GM12875 (cell line): ENCODE data around the gene AGAP1.

Experiments
- H3K4me3 ChIP-seq: one replicate; pipeline ENCODE4 v1.5.1; 2011; ENCODE audit warnings: low read depth, low read length, control low read depth
- TF ChIP-seq, protein P1 (sequence below): IDR thresholded peaks from 2 replicates; pipeline ENCODE4 v1.5.1; 2011; ENCODE audit warnings: low read depth, mild to moderate bottlenecking, control low read depth, inconsistent platforms, low read length, moderate library complexity, borderline replicate concordance; ENCODE audit not compliant: insufficient read depth

AGAP1 gene

DNA sequence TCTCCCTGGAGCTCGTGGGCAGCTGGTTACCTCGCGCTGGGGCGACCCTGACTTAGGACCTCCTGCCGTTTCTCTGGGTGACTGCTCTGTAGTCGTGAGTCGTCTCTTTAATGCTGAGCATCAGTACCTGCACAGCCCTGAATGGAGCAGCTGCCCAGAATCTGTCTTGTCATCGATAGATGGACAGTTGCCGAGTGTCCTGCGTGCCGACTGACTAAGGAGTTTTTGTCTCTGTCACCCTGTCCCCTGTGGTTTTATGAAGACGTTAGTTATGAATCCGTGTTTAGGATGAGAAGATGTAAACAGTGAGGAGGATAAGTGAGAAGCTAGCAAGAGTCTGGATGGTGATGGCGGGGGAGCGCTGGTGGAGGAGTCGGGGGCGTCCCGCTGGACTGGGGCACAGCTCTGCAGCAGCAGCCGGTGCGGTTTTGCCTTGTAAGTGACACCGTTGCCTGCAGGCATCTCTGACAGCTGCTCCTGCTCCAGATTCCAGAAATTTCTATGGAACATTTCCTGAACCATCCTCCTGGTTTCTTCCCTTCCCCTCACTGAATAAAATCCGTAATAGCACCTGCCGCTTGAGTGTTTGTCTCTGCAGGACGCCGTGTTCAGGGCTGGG lies 13.3 kb downstream of the AGAP1 start:
- TF ChIP-seq, protein P1, sequence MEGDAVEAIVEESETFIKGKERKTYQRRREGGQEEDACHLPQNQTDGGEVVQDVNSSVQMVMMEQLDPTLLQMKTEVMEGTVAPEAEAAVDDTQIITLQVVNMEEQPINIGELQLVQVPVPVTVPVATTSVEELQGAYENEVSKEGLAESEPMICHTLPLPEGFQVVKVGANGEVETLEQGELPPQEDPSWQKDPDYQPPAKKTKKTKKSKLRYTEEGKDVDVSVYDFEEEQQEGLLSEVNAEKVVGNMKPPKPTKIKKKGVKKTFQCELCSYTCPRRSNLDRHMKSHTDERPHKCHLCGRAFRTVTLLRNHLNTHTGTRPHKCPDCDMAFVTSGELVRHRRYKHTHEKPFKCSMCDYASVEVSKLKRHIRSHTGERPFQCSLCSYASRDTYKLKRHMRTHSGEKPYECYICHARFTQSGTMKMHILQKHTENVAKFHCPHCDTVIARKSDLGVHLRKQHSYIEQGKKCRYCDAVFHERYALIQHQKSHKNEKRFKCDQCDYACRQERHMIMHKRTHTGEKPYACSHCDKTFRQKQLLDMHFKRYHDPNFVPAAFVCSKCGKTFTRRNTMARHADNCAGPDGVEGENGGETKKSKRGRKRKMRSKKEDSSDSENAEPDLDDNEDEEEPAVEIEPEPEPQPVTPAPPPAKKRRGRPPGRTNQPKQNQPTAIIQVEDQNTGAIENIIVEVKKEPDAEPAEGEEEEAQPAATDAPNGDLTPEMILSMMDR, result no peak
- H3K4me3 ChIP-seq, result no peak overlapping the region

DNA sequence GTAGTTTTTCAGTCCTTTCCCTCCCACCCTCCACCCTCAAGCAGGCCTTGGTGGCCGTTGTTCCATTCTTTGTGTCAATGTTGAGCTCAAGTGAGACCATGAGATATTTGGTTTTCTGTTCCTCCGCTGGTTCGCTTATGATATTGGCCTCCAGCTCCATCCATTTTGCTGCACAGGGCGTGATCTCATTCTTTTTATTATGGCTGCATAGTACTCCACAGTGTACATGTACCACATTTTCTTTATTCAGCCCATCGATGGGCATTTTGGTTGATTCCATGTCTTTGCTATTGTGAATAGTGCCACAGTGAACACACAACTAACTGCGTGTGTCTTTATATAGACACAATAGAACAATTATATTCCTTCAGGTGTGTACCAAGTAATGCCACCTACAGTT lies 14.1 kb downstream of the AGAP1 start:
- TF ChIP-seq, protein P1, result no peak
- no peak overlapping the region for H3K4me3 ChIP-seq

DNA sequence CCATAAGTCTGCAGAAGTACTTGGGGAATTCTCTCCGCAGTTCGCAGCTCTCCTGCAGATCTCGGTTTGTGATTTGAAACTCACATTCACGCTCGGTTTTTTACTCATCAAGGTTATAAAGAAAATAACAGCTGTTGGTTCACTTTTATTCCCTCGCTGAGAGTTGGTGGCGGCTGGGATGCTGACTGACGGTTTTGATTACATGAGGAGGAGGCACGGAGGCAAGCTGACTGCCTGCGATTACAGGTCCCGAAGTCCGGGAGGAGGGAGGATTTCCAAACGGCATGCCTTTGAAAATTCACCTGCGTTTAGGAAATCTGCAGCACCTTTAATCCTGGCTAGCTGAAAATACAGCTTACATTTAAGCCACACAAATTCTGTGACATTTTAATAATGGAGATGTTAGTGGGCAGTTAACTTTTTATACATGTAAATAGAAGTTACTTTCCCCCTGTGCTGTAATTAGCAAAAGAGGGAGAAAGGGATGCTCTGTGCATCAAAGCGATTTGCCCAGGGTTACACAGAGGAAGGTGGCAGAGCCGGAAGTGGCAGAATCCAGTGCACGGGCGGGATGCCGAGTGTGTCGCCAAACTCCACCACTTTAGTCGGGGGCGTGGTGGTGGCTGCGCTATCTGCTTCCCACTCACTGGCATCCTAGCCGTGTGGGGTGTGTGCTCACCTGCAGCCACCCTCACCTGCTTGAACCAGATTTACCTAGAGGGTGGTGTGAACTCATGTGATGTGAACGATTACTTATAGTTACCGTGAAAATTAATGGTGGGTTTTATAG lies 14.7 kb downstream of the AGAP1 start:
- TF ChIP-seq, protein P1, result no peak
- no peak overlapping the region for H3K4me3 ChIP-seq

DNA sequence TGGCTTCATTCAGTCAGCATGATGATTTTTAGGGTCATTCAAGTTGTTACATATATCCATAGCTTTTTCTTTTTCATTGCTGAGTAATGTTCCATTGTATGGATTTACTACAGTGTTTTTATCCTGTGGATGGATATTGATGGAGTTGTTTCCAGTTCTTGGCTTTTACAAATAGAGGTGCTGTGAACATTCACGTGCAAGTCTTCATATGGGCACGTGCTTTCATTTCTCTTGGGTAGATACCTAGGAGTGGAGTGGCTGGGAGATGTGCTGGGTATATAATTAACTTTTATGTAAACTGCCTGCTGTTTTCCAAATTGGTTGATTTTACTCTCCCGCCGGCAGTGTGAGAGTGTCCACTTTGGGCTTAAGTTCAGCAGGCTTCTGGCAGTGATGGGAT lies 16.5 kb downstream of the AGAP1 start:
- H3K4me3 ChIP-seq, result no peak overlapping the region
- TF ChIP-seq, protein P1, result no peak

DNA sequence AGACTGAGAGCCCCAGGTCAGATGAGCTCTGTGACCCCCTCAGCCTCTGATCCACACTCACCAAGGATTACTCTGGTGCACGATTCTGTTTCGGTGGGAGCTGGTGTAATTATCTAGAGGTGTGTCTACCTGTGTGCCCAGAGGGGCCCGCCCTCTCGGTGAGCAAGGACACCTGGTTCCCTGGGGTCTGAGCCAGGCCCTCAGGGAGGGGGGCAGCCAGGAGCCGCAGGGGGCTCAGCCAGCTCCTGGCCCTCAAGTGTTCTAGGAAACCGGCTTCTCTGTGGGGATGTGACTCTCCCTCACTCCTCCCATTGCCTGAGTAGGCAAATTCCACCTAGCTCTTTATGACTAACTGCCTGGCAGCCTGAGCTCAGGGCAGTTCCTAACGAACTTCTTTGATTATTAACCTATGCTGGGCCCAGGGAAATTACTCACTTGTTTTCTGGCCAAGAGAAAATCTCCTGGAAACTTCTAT lies 17.4 kb downstream of the AGAP1 start:
- TF ChIP-seq, protein P1, result no peak
- no peak overlapping the region for H3K4me3 ChIP-seq

DNA sequence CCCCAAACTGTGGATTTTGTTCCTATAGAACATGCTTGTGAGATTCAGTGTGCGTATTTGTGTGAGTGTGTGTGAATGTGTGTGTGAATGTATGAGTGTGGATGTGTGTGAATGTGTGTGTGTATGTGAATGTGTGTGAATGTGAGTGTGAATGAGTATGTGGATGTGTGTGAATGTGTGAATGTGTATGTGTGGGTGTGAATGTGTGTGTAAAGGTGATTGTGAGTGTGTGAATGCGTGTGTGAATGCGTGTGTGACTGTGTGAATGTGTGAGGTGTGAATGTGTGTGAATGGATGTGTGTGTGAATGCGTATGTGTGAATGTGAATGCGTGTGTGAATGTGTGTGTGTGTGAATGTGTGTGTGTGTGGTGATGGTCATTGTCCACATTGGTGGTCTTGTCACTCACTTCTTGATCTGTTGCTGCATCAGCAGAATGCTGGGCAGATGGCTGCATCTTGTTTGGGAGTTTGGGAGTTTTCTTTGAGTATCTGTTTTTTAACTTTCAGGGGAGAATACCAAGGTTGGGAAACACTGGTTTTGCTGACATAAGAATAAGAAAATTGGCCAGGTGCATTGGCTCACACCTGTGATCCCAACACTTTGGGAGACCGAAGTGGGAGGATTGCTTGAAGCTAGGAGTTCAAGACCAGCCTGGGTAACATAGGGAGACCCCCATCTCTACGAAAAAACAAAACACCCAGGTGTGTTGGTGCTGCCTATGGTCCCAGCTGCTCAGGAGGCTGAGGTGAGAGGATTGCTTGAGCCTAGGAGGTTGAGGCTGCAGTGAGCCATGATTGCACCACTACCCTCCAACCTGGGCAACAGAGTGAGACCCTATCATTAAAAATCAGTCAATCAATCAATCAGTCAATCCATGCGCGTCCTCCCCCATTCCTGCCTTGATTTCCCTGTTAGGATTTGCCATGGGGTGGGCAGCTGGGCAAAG lies 18.2 kb downstream of the AGAP1 start:
- no peak overlapping the region for H3K4me3 ChIP-seq
- TF ChIP-seq, protein P1, result no peak

DNA sequence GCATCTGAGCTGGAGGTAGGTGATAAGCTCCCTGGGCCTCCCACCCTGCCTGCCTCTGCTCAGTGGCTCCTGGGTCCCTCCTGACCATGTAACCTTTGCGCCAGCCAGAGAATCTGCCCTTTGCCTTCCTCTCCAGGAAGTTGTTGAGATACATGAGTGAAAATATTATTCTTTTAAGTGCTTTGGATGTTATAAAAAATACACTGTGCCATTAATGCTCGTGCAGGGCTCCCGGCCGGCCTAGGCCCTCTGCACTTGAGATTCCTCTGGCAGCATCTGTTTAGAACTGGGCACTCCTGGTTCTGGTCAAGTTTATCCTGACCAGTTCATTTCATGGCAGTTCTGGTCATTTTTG lies 18.8 kb downstream of the AGAP1 start:
- no peak overlapping the region for H3K4me3 ChIP-seq
- TF ChIP-seq, protein P1, result no peak
